ENCODE measurements around the gene CDYL2. TPM values are rescaled to one million over a fixed set of nuclear protein-coding genes. Genes with fewer than 3 reads are reported as not detected.
"Not testable (repeated sequence)": the region's sequence is repeated elsewhere in the genome, so short reads cannot be mapped to it uniquely, and the experiment has no call there.

The CDYL2 gene
- polyA plus RNA-seq, 4 donors = 1.9 to 3.0 (median 2.8) TPM

DNA sequence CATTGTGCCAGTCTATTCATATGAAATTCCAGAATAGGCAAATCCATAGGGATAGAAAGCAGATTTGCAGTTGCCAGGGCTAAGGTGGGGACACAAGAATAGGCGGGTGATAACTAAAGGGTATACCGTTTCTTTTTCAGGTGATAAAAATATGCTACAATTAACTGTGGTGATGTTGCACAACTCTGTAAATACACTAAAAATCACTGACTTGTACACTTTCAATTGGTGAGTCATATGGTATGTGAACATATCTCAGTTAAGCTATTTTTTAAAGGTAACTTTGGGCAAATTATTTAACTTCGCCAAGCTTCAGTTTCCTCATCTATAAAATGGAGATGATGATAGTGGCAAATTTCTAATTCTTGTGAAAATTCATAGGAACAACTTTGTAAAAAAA is 65.9 kb downstream of the CDYL2 start:
- FAIRE-seq = no peak

DNA sequence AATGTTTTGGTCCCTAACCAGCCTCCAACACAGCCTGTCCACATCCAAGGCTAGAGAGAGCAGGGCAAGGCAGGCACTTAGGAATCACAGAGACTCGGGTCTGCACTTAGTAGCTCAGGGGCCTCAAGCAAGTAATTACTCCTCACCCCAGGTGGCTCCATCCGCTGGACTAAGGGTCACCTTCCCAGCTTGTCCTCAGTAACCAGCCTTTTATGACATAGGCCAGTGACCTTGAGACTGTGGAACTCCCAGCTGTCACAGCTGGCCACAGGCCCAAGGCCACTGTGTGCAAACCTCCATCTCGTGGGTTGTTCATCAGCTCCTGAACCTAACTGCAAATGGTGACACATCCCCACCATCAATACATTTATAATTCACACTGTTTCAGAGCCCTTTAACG is 68.6 kb downstream of the CDYL2 start:
- H3K9me3 ChIP-seq (ENCODE audit: control insufficient read depth in 2 of 2, insufficient read depth in 1 of 2, low read depth in 1 of 2, low read length in 1 of 2) = peaks cover 0 to 11% of the 10 kb centered on the region in 2 donors
- H3K27me3 ChIP-seq (ENCODE audit: control insufficient read depth in 3 of 3, insufficient read depth in 3 of 3, low read length in 3 of 3) = no peaks in the 10 kb centered on the region
- WGBS, 3 donors = 37 to 65% (median 54%) methylated on average over 4 of the region's 4 CpGs
- peaks cover 0 to 3% (median 0%) of the 10 kb centered on the region in 3 donors for H3K36me3 ChIP-seq (ENCODE audit: control insufficient read depth in 3 of 3, insufficient read depth in 2 of 3, low read depth in 1 of 3, low read length in 3 of 3)
- H3K4me1 ChIP-seq (ENCODE audit: control insufficient read depth in 3 of 3, insufficient read depth in 2 of 3, low read depth in 1 of 3, low read length in 2 of 3) = peaks cover 0 to 3% (median 2%) of the 10 kb centered on the region in 3 donors
- no peak overlapping the region for H3K27ac ChIP-seq (ENCODE audit: low read depth in 1 of 3, low read length in 2 of 3)
- FAIRE-seq = no peak
- no peak overlapping the region for H3K4me3 ChIP-seq (ENCODE audit: low read depth in 1 of 3, low read length in 3 of 3)
- DNase-seq = peak; percentile 50 to 59

More for the DNA sequence above, 65.9 kb downstream of the CDYL2 start:
- Histone ChIP-seq H3K4me1 (ENCODE audit: control insufficient read depth in 3 of 3, insufficient read depth in 2 of 3, low read depth in 1 of 3, low read length in 2 of 3) (peaks cover 0 to 3% (median 2%) of the 10 kb centered on the region in 3 donors), H3K4me3 (ENCODE audit: low read depth in 1 of 3, low read length in 3 of 3) (no peak overlapping the region), H3K36me3 (ENCODE audit: control insufficient read depth in 3 of 3, insufficient read depth in 2 of 3, low read depth in 1 of 3, low read length in 3 of 3) (peaks cover 0 to 3% (median 0%) of the 10 kb centered on the region in 3 donors), H3K27ac (ENCODE audit: low read depth in 1 of 3, low read length in 2 of 3) (no peak overlapping the region), H3K27me3 (ENCODE audit: control insufficient read depth in 3 of 3, insufficient read depth in 3 of 3, low read length in 3 of 3) (no peaks in the 10 kb centered on the region), H3K9me3 (ENCODE audit: control insufficient read depth in 2 of 2, insufficient read depth in 1 of 2, low read depth in 1 of 2, low read length in 1 of 2) (peaks cover 0 to 9% of the 10 kb centered on the region in 2 donors)
- DNase-seq = no peak
- WGBS, 3 donors = 81 to 85% (median 85%) methylated on average over 3 of the region's 3 CpGs

DNA sequence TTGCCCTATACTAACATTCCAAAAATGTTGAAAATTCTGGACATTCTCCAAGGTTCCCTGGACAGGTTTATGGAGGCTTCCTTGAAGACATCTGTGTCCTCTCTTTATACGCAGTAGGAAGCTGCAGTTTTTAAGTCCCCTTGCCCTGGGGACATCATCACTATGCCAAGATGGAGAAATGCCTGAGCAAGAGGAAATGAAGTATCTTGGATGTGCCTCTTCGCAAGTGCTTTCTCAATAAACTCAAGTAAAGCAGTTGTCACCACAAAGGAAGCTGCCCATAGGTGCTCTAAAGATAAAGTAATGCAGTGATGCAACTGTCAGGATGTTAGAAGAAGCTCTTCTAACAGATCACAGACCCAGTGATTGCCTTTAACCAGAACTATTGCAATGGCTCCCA is 71.0 kb downstream of the CDYL2 start:
- Histone ChIP-seq H3K4me3 (ENCODE audit: low read depth in 1 of 3, low read length in 3 of 3) (no peak overlapping the region), H3K27ac (ENCODE audit: low read depth in 1 of 3, low read length in 2 of 3) (no peak overlapping the region), H3K36me3 (ENCODE audit: control insufficient read depth in 3 of 3, insufficient read depth in 2 of 3, low read depth in 1 of 3, low read length in 3 of 3) (no peaks in the 10 kb centered on the region), H3K27me3 (ENCODE audit: control insufficient read depth in 3 of 3, insufficient read depth in 3 of 3, low read length in 3 of 3) (no peaks in the 10 kb centered on the region), H3K9me3 (ENCODE audit: control insufficient read depth in 2 of 2, insufficient read depth in 1 of 2, low read depth in 1 of 2, low read length in 1 of 2) (peaks cover 0 to 3% of the 10 kb centered on the region in 2 donors), H3K4me1 (ENCODE audit: control insufficient read depth in 3 of 3, insufficient read depth in 2 of 3, low read depth in 1 of 3, low read length in 2 of 3) (peaks cover 0 to 3% (median 2%) of the 10 kb centered on the region in 3 donors)
- FAIRE-seq = no peak
- no peak for DNase-seq
- WGBS, 3 donors = 47 to 71% (median 49%) methylated on average over 2 of the region's 2 CpGs

DNA sequence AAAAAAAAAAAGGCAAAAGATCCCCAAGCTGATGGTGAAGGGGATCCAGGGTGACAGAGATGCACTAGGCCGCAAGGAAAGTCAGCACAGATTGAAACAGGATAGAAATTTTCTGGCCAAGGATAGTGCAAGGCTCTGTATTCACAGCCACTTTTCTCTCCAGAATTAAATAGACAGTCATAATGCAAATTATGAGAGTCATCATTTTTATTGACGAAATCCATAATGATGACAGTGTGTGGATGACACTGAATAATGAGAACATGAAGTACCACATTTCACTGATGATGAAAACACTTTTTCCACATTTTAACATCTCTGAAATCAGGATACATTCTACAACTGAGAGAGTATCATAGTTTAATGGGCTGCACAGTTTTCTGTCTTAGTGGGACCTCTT is 72.5 kb downstream of the CDYL2 start:
- no peaks in the 10 kb centered on the region for H3K27me3 ChIP-seq (ENCODE audit: control insufficient read depth in 3 of 3, insufficient read depth in 3 of 3, low read length in 3 of 3)
- DNase-seq (no peak), FAIRE-seq (no peak)
- no peak overlapping the region for H3K27ac ChIP-seq (ENCODE audit: low read depth in 1 of 3, low read length in 2 of 3)
- no peaks in the 10 kb centered on the region for H3K36me3 ChIP-seq (ENCODE audit: control insufficient read depth in 3 of 3, insufficient read depth in 2 of 3, low read depth in 1 of 3, low read length in 3 of 3)
- peaks cover 0 to 3% (median 2%) of the 10 kb centered on the region in 3 donors for H3K4me1 ChIP-seq (ENCODE audit: control insufficient read depth in 3 of 3, insufficient read depth in 2 of 3, low read depth in 1 of 3, low read length in 2 of 3)
- peaks cover 0 to 3% of the 10 kb centered on the region in 2 donors for H3K9me3 ChIP-seq (ENCODE audit: control insufficient read depth in 2 of 2, insufficient read depth in 1 of 2, low read depth in 1 of 2, low read length in 1 of 2)
- 90 to 99% (median 92%) methylated on average over 2 of the region's 2 CpGs for WGBS, 3 donors
- H3K4me3 ChIP-seq (ENCODE audit: low read depth in 1 of 3, low read length in 3 of 3) = no peak overlapping the region

DNA sequence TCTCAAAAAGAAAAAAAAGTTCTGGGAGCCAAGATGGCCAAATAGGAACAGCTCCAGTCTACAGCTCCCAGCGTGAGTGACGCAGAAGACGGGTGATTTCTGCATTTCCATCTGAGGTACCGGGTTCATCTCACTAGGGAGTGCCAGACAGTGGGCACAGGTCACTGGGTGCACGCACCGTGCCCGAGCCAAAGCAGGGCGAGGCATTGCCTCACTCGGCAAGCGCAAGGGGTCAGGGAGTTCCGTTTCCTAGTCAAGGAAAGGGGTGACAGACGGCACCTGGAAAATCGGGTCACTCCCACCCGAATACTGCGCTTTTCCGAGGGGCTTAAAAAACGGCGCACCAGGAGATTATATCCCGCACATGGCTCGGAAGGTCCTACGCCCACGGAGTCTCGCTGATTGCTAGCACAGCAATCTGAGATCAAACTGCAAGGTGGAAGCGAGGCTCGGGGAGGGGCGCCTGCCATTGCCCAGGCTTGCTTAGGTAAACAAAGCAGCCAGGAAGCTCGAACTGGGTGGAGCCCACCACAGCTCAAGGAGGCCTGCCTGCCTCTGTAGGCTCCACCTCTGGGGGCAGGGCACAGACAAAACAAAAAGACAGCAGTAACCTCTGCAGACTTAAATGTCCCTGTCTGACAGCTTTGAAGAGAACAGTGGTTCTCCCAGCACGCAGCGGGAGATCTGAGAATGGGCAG is 77.2 kb downstream of the CDYL2 start:
- not testable (repeated sequence) for H3K4me1 ChIP-seq (ENCODE audit: control insufficient read depth in 3 of 3, insufficient read depth in 2 of 3, low read depth in 1 of 3, low read length in 2 of 3); DNase-seq; H3K27me3 ChIP-seq (ENCODE audit: control insufficient read depth in 3 of 3, insufficient read depth in 3 of 3, low read length in 3 of 3); H3K4me3 ChIP-seq (ENCODE audit: low read depth in 1 of 3, low read length in 3 of 3); FAIRE-seq; H3K36me3 ChIP-seq (ENCODE audit: control insufficient read depth in 3 of 3, insufficient read depth in 2 of 3, low read depth in 1 of 3, low read length in 3 of 3); H3K27ac ChIP-seq (ENCODE audit: low read depth in 1 of 3, low read length in 2 of 3)
- 92 to 96% (median 92%) methylated on average over 26 to 29 of the region's 29 CpGs for WGBS, 3 donors
- H3K9me3 ChIP-seq (ENCODE audit: control insufficient read depth in 2 of 2, insufficient read depth in 1 of 2, low read depth in 1 of 2, low read length in 1 of 2) = peaks cover 0 to 19% of the 10 kb centered on the region in 2 donors

DNA sequence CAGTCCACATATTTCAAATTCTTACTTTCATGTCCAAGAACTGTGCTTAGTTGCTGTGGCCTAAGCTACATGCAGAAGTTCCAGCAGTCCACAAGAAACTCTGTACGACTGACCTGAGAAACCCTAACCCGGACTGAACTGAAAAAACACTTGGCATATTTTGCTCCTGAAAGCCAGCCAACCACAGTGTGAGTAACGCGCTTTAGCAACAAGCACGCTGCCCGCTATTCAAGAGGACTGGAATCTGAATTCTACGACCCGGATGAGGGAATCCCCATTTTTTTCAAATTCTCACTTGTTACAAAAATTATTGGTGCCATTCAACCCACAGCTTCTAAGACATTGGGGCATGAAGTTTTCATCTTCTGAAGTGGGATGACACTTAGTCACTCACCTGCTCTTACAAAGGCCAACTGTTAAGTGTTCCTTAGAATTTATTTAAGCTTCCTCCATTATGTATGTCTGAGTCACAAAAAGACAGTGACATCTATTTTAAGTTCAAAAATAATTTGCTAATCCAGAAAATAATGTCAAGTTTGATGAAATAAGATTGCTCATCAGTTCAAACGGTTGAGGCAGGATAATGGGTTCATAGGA is 78.7 kb downstream of the CDYL2 start:
- H3K4me1 ChIP-seq (ENCODE audit: control insufficient read depth in 3 of 3, insufficient read depth in 2 of 3, low read depth in 1 of 3, low read length in 2 of 3) = no peaks in the 10 kb centered on the region
- H3K4me3 ChIP-seq (ENCODE audit: low read depth in 1 of 3, low read length in 3 of 3) = no peak overlapping the region
- WGBS, 3 donors = 91 to 96% (median 94%) methylated on average over 9 of the region's 9 CpGs
- no peaks in the 10 kb centered on the region for H3K36me3 ChIP-seq (ENCODE audit: control insufficient read depth in 3 of 3, insufficient read depth in 2 of 3, low read depth in 1 of 3, low read length in 3 of 3)
- DNase-seq (no peak), FAIRE-seq (no peak)
- no peaks in the 10 kb centered on the region for H3K27me3 ChIP-seq (ENCODE audit: control insufficient read depth in 3 of 3, insufficient read depth in 3 of 3, low read length in 3 of 3)
- peaks cover 0 to 17% of the 10 kb centered on the region in 2 donors for H3K9me3 ChIP-seq (ENCODE audit: control insufficient read depth in 2 of 2, insufficient read depth in 1 of 2, low read depth in 1 of 2, low read length in 1 of 2)
- H3K27ac ChIP-seq (ENCODE audit: low read depth in 1 of 3, low read length in 2 of 3) = no peak overlapping the region

DNA sequence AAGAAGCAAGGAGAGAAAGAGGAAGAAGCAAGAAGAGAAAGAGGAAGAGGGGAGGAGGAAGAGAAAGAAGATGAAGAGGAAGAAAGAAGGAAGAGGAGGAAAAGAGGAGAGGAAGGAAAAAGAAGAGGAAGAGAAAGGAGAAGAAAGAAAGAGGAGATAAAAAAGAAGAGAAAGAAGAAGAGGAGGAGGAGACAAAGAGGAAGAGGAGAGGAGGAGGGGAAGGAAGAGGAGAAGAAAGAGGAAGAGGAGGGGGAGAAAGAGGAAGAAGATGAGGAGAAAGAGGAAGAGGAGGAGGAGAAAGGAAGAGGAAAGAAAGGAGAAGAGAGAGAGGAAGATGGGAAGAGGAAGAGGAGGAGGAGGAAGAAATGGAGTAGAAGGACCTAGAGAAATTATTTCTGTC is 80.4 kb downstream of the CDYL2 start:
- no peak for DNase-seq
- Histone ChIP-seq H3K4me1 (ENCODE audit: control insufficient read depth in 3 of 3, insufficient read depth in 2 of 3, low read depth in 1 of 3, low read length in 2 of 3) (no peaks in the 10 kb centered on the region), H3K9me3 (ENCODE audit: control insufficient read depth in 2 of 2, insufficient read depth in 1 of 2, low read depth in 1 of 2, low read length in 1 of 2) (peaks cover 0 to 17% of the 10 kb centered on the region in 2 donors), H3K36me3 (ENCODE audit: control insufficient read depth in 3 of 3, insufficient read depth in 2 of 3, low read depth in 1 of 3, low read length in 3 of 3) (no peaks in the 10 kb centered on the region), H3K27me3 (ENCODE audit: control insufficient read depth in 3 of 3, insufficient read depth in 3 of 3, low read length in 3 of 3) (no peaks in the 10 kb centered on the region), H3K27ac (ENCODE audit: low read depth in 1 of 3, low read length in 2 of 3) (no peak overlapping the region), H3K4me3 (ENCODE audit: low read depth in 1 of 3, low read length in 3 of 3) (no peak overlapping the region)
- no peak for FAIRE-seq

DNA sequence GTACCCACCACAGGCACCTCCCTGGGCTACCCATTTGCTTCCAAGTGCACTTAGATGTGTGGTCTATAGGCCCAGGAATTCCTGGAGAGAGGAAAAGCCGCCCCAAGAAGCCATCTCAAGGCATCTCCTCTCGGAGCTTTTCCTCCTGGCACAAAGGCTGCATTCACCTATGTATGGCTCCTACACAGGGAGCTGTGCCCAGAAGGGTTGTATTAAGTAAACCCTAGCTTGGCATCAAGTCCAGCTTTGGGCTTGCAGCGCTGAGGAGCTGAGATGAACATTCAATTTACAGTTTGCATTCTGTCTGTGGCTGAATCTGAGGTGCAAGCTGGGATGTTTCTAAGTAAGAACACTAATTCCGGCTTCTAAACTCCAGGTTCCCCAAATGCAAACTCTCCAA is 81.3 kb downstream of the CDYL2 start:
- FAIRE-seq (no peak), DNase-seq (no peak)
- H3K36me3 ChIP-seq (ENCODE audit: control insufficient read depth in 3 of 3, insufficient read depth in 2 of 3, low read depth in 1 of 3, low read length in 3 of 3) = no peaks in the 10 kb centered on the region
- peaks cover 4 to 7% (median 5%) of the 10 kb centered on the region in 3 donors for H3K4me1 ChIP-seq (ENCODE audit: control insufficient read depth in 3 of 3, insufficient read depth in 2 of 3, low read depth in 1 of 3, low read length in 2 of 3)
- H3K9me3 ChIP-seq (ENCODE audit: control insufficient read depth in 2 of 2, insufficient read depth in 1 of 2, low read depth in 1 of 2, low read length in 1 of 2) = peaks cover 0 to 17% of the 10 kb centered on the region in 2 donors
- H3K27me3 ChIP-seq (ENCODE audit: control insufficient read depth in 3 of 3, insufficient read depth in 3 of 3, low read length in 3 of 3) = no peaks in the 10 kb centered on the region
- no peak overlapping the region for H3K4me3 ChIP-seq (ENCODE audit: low read depth in 1 of 3, low read length in 3 of 3)
- H3K27ac ChIP-seq (ENCODE audit: low read depth in 1 of 3, low read length in 2 of 3) = no peak overlapping the region
- WGBS, 3 donors = 92 to 98% (median 98%) methylated on average over 4 of the region's 4 CpGs
